ENCODE results near the gene TBX5. TPM values are rescaled to one million over a fixed set of nuclear protein-coding genes. Genes with fewer than 3 reads are reported as not detected.

TBX5 gene
- total and polyA plus RNA-seq, 2 experiments from 2014 or later: 0.21 TPM; not detected in 1

- TF ChIP-seq ZNF462 (CRISPR knock-in tag; IDR thresholded peaks at IDR 0.05) (no peak), EZH2 (IDR thresholded peaks at IDR 0.05; ENCODE audit: low read depth, unreplicated experiment) (no peak), EZH2phosphoT487 (IDR thresholded peaks at IDR 0.05; ENCODE audit: unreplicated experiment) (no peak)
Measured at GRCh38 chr12:114314403-114314802, 91.5 kb downstream of the TBX5 start (continued).

- Histone ChIP-seq H3K27ac (ENCODE audit: low read depth) (no peak overlapping the region), H3K4me1 (ENCODE audit: insufficient read depth) (peaks cover 5% of the 10 kb centered on the region), H3K9me2 (ENCODE audit: insufficient read depth) (peaks cover 19% of the 10 kb centered on the region), H3K4me2 (no peak overlapping the region), H3K27me3 (ENCODE audit: insufficient read depth) (no peaks in the 10 kb centered on the region), H4K20me1 (replicated peaks; ENCODE audit: insufficient read depth) (no peaks in the 10 kb centered on the region), H3K4me3 (no peak overlapping the region), H3F3A (replicated peaks; ENCODE audit: low read depth) (no peaks in the 10 kb centered on the region), H3K79me2 (replicated peaks; ENCODE audit: insufficient read depth) (no peaks in the 10 kb centered on the region), H2AFZ (no peak overlapping the region), H3K36me3 (ENCODE audit: insufficient read depth) (no peaks in the 10 kb centered on the region)
- peak; percentile 40; the same call in 2 of the 3 replicates for ATAC-seq
- Mint-ChIP-seq H3K4me3 (no peak overlapping the region), H3K27me3 (ENCODE audit: insufficient read depth, low read depth, poor library complexity) (no peaks in the 10 kb centered on the region), H3K36me3 (ENCODE audit: low read depth) (no peaks in the 10 kb centered on the region), H3K27ac (no peak overlapping the region), H3K4me1 (peaks cover 3% of the 10 kb centered on the region; the same call in 2 of the 3 replicates), H3K9me3 (no peaks in the 10 kb centered on the region)
- DNase-seq (ENCODE audit: low spot score): peak; percentile 41
- TF ChIP-seq, protein P1, sequence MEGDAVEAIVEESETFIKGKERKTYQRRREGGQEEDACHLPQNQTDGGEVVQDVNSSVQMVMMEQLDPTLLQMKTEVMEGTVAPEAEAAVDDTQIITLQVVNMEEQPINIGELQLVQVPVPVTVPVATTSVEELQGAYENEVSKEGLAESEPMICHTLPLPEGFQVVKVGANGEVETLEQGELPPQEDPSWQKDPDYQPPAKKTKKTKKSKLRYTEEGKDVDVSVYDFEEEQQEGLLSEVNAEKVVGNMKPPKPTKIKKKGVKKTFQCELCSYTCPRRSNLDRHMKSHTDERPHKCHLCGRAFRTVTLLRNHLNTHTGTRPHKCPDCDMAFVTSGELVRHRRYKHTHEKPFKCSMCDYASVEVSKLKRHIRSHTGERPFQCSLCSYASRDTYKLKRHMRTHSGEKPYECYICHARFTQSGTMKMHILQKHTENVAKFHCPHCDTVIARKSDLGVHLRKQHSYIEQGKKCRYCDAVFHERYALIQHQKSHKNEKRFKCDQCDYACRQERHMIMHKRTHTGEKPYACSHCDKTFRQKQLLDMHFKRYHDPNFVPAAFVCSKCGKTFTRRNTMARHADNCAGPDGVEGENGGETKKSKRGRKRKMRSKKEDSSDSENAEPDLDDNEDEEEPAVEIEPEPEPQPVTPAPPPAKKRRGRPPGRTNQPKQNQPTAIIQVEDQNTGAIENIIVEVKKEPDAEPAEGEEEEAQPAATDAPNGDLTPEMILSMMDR (conservative IDR thresholded peaks at IDR 0.05; ENCODE audit: low read depth in 2 of 2): peak in 1 of 2 experiments; percentile 24; a peak in 1 of 4 replicates
- TF ChIP-seq JUNB (IDR thresholded peaks at IDR 0.05; ENCODE audit: unreplicated experiment) (no peak), NANOG (IDR thresholded peaks at IDR 0.05; ENCODE audit: borderline replicate concordance) (no peak), EZH2phosphoT487 (IDR thresholded peaks at IDR 0.05; ENCODE audit: unreplicated experiment) (no peak)
- TF ChIP-seq, protein P2, sequence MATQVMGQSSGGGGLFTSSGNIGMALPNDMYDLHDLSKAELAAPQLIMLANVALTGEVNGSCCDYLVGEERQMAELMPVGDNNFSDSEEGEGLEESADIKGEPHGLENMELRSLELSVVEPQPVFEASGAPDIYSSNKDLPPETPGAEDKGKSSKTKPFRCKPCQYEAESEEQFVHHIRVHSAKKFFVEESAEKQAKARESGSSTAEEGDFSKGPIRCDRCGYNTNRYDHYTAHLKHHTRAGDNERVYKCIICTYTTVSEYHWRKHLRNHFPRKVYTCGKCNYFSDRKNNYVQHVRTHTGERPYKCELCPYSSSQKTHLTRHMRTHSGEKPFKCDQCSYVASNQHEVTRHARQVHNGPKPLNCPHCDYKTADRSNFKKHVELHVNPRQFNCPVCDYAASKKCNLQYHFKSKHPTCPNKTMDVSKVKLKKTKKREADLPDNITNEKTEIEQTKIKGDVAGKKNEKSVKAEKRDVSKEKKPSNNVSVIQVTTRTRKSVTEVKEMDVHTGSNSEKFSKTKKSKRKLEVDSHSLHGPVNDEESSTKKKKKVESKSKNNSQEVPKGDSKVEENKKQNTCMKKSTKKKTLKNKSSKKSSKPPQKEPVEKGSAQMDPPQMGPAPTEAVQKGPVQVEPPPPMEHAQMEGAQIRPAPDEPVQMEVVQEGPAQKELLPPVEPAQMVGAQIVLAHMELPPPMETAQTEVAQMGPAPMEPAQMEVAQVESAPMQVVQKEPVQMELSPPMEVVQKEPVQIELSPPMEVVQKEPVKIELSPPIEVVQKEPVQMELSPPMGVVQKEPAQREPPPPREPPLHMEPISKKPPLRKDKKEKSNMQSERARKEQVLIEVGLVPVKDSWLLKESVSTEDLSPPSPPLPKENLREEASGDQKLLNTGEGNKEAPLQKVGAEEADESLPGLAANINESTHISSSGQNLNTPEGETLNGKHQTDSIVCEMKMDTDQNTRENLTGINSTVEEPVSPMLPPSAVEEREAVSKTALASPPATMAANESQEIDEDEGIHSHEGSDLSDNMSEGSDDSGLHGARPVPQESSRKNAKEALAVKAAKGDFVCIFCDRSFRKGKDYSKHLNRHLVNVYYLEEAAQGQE (IDR thresholded peaks at IDR 0.05; ENCODE audit: unreplicated experiment): no peak
Measured at GRCh38 chr12:114313910-114314309, 92.0 kb downstream of the TBX5 start.
